Common myeloid progenitor, CD34-positive (primary cell): Measurements from ENCODE around the gene TENT4A.

Experiments
- CTCF ChIA-PET: fragments of 350-600 bp; sonication (Branson Sonifier 250); formaldehyde crosslinking; loops from one replicate; lab custom pipeline; 2021; ENCODE audit warnings: antibody characterized with exemption; lab: Charles Lee
- POLR2A ChIA-PET: fragments of 350-600 bp; sonication (Branson Sonifier 250); formaldehyde crosslinking; loops from one replicate; lab custom pipeline; 2021; ENCODE audit warnings: antibody characterized with exemption; lab: Charles Lee
- DNase-seq, 3 donors: peaks; one replicate each; pipeline versions ENCODE4 v3.0.0 to v3.0.0-alpha.2; 2013
- H3K27ac ChIP-seq, 2 experiments: 1 replicate in 1 of 2; 2 replicates in 1 of 2; pipeline ENCODE4 v1.7.0; 2013; ENCODE audit warnings: inconsistent platforms in 2 of 2, low read length in 2 of 2, mild to moderate bottlenecking in 2 of 2, low read depth in 1 of 2, moderate library complexity in 1 of 2; ENCODE audit not compliant: severe bottlenecking in 2 of 2, insufficient read depth in 1 of 2, poor library complexity in 1 of 2
- H3K27me3 ChIP-seq, 5 experiments: replicated peaks in 2 of 5; 1 replicate in 3 of 5; 2 replicates in 2 of 5; pipeline versions ENCODE4 v1.6.1 to v1.7.0; 2013; ENCODE audit warnings: low read length in 4 of 5, mild to moderate bottlenecking in 2 of 5, moderate library complexity in 2 of 5, inconsistent platforms in 1 of 5; ENCODE audit not compliant: insufficient read depth in 5 of 5, control insufficient read depth in 4 of 5
- H3K36me3 ChIP-seq, 4 experiments: 1 replicate in 2 of 4; 2 replicates in 2 of 4; pipeline versions ENCODE4 v1.6.1 to v1.7.0; 2013; ENCODE audit warnings: low read length in 3 of 4, control low read depth in 1 of 4, mild to moderate bottlenecking in 1 of 4; ENCODE audit not compliant: control insufficient read depth in 4 of 4, insufficient read depth in 4 of 4
- H3K4me1 ChIP-seq, 4 experiments: 1 replicate in 3 of 4; 2 replicates in 1 of 4; pipeline versions ENCODE4 v1.6.1 to v1.7.1; 2013; ENCODE audit warnings: low read length in 3 of 4, mild to moderate bottlenecking in 3 of 4, control low read depth in 1 of 4, inconsistent platforms in 1 of 4, moderate library complexity in 1 of 4; ENCODE audit not compliant: control insufficient read depth in 4 of 4, insufficient read depth in 4 of 4; ENCODE audit errors: control extremely low read depth in 1 of 4
- H3K4me3 ChIP-seq, 7 experiments: 1 replicate in 4 of 7; 2 replicates in 3 of 7; pipeline versions ENCODE4 v1.5.1 to v1.7.0; 2013; ENCODE audit warnings: mild to moderate bottlenecking in 7 of 7, low read length in 6 of 7, moderate library complexity in 6 of 7, inconsistent platforms in 2 of 7, low read depth in 2 of 7, control low read depth in 1 of 7; ENCODE audit not compliant: insufficient read depth in 4 of 7, control insufficient read depth in 1 of 7; ENCODE audit errors: extremely low read depth in 1 of 7
- H3K9me3 ChIP-seq, 5 experiments: 1 replicate in 4 of 5; 2 replicates in 1 of 5; pipeline versions ENCODE4 v1.6.1 to v1.7.1; 2013; ENCODE audit warnings: low read length in 4 of 5, mild to moderate bottlenecking in 2 of 5, inconsistent platforms in 1 of 5, low read depth in 1 of 5, moderate library complexity in 1 of 5; ENCODE audit not compliant: control insufficient read depth in 4 of 5, insufficient read depth in 2 of 5; ENCODE audit errors: control extremely low read depth in 1 of 5
- WGBS: methylation state at CpG from one replicate; pipeline ENCODE4 v1.1.5; 2013; ENCODE audit not compliant: insufficient coverage; 5-methylcytosine and 5-hydroxymethylcytosine counted together

TENT4A gene

DNA sequence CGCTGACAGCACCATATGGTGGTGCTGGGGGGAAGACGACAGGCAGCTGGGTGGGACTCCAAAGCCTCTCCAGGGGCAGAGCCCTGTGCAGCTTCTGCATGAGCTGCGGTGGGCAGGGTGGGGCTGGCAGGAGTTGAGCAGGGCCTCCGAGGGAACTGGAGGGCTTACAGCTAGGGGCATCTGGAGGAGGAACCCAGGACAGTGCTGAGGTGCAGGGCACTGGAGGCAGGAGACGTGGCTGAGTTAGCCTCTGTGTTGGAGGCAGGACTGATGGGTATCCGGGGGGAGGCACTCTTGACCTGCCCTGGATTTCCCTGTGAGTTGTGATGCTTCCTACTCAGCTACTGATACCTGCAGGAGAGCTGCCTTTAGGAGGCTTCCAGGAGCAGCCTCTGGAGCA is 45.0 kb downstream of the TENT4A start:
- Histone ChIP-seq H3K9me3 (peaks cover 0 to 2% (median 0%) of the 10 kb centered on the region in 5 experiments), H3K27ac (no peak overlapping the region), H3K27me3 (no peaks in the 10 kb centered on the region), H3K4me3 (no peak overlapping the region), H3K4me1 (no peaks in the 10 kb centered on the region), H3K36me3 (peaks cover 3 to 49% (median 36%) of the 10 kb centered on the region in 4 experiments)
- no peak for DNase-seq
- 98% methylated on average over 4 of the region's 6 CpGs for WGBS
- ChIA-PET CTCF (interaction anchor here (1.2 to 1.4 kb wide), 3 partner anchors 26 to 839 kb away, joined by 3 read pairs; no protein-coding TSS in a partner anchor), POLR2A (interaction anchor here (0.6 kb wide), 1 partner anchor 1719 kb away, joined by 3 read pairs; no protein-coding TSS in a partner anchor)

DNA sequence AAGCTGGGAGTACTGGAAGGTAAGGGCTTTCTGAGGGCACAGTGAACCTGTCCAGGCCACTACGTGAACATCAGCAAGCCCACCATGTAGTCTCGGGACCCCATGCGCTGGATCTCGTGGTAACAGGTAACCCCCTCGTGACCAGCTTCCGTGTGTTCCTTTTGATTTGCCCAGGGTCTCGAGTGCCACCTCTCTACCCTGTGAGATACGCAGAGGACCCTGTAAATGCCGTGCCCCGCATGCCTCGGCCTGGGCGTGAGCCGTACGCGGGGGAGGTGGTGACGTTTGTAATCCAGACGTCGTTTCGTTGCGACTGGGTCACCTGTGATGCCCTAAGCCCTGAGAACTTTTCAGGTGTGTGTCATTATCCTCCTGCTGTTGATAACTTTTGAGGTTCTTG is 45.5 kb downstream of the TENT4A start:
- H3K4me3 ChIP-seq, result no peak overlapping the region
- ChIA-PET POLR2A (interaction anchor here (0.6 kb wide), 1 partner anchor 1719 kb away, joined by 3 read pairs; no protein-coding TSS in a partner anchor), CTCF (interaction anchor here (1.2 to 1.4 kb wide), 3 partner anchors 27 to 838 kb away, joined by 3 read pairs; no protein-coding TSS in a partner anchor)
- H3K9me3 ChIP-seq, result peaks cover 0 to 2% (median 0%) of the 10 kb centered on the region in 5 experiments
- no peaks in the 10 kb centered on the region for H3K27me3 ChIP-seq
- DNase-seq, result no peak
- no peaks in the 10 kb centered on the region for H3K4me1 ChIP-seq
- H3K27ac ChIP-seq, result no peak overlapping the region
- peaks cover 0 to 44% (median 32%) of the 10 kb centered on the region in 4 experiments for H3K36me3 ChIP-seq
- WGBS, result 93% methylated on average over 20 of the region's 20 CpGs

DNA sequence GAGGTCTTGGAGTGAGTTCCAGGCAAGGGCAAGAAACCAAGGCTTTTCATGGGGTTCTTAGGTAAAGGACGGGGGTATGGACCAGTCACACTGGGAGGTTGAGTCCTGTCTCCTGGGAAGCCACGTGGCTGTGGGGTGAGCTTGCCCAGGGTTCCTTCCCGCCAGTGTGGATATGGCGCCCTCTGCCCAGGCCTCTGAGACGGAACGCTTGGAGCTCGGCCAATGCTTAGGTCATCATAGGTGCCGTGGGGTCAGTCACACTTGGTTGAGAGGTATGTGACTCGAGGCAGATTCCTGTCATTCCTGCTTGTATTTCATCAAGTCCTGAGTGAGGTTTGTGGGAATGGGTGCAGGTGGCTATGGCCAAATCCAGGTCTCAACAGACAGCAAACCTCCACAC is 46.2 kb downstream of the TENT4A start:
- Histone ChIP-seq H3K4me1 (no peaks in the 10 kb centered on the region), H3K27ac (no peak overlapping the region), H3K36me3 (peaks cover 0 to 38% (median 25%) of the 10 kb centered on the region in 4 experiments), H3K4me3 (no peak overlapping the region), H3K9me3 (peaks cover 0 to 2% (median 0%) of the 10 kb centered on the region in 5 experiments), H3K27me3 (no peaks in the 10 kb centered on the region)
- ChIA-PET POLR2A (no interaction called here), CTCF (no interaction called here)
- DNase-seq, result no peak
- WGBS, result 84% methylated on average over 9 of the region's 9 CpGs

DNA sequence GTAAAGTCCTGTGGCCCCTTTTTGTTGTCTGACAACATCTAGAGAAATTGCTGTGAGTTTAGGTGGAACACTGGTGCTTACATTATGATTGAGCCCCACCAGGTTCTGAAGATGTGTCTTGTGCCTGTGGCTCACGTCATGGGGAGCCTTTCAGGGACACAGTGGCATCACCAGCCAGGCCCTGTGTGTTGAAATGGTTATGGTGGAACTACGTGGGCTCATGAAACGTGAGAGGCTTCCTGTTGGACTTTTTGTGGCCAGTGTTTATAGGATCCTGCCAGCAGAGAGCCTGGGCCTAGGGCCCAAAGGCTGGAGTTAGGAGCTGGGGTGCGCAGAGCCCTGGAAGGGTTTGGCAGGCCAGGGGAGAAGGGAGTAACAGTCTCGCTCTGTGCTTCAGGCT is 46.8 kb downstream of the TENT4A start:
- no peaks in the 10 kb centered on the region for H3K4me1 ChIP-seq
- peaks cover 0 to 32% (median 21%) of the 10 kb centered on the region in 4 experiments for H3K36me3 ChIP-seq
- DNase-seq, result no peak
- WGBS, result 71% methylated on average over 5 of the region's 5 CpGs
- H3K9me3 ChIP-seq, result peaks cover 0 to 2% (median 0%) of the 10 kb centered on the region in 5 experiments
- H3K27me3 ChIP-seq, result no peaks in the 10 kb centered on the region
- POLR2A ChIA-PET, result no interaction called here
- CTCF ChIA-PET, result no interaction called here
- H3K4me3 ChIP-seq, result no peak overlapping the region
- no peak overlapping the region for H3K27ac ChIP-seq

DNA sequence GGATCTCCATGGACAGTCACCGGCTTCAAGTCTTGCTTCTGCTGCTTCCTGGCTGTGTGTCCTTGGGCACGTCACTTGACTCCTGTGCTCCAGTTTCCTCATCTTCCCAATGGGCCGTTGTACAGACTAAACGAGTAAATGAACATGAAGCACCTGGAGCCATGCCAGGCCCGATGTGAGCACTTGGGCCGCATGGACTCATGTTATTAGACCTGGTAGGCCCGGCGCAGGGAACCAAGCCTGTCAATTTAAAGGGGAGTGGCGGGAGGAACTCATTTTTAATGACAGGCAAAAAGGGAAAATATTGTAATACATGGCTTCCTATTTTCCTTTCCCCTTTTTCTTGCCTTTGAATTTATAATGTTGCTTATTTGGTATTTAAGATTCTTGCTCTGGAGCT is 47.5 kb downstream of the TENT4A start:
- 95% methylated on average over 6 of the region's 9 CpGs for WGBS
- no peak overlapping the region for H3K4me3 ChIP-seq
- H3K9me3 ChIP-seq, result peaks cover 0 to 2% (median 0%) of the 10 kb centered on the region in 5 experiments
- CTCF ChIA-PET, result interaction anchor here (2.2 kb wide), 1 partner anchor 10 kb away, joined by 7 read pairs; no protein-coding TSS in a partner anchor
- H3K4me1 ChIP-seq, result peaks cover 0 to 5% (median 3%) of the 10 kb centered on the region in 4 experiments
- DNase-seq, result no peak
- H3K27ac ChIP-seq, result no peak overlapping the region
- POLR2A ChIA-PET, result no interaction called here
- H3K36me3 ChIP-seq, result peaks cover 0 to 25% (median 15%) of the 10 kb centered on the region in 4 experiments
- H3K27me3 ChIP-seq, result no peaks in the 10 kb centered on the region

DNA sequence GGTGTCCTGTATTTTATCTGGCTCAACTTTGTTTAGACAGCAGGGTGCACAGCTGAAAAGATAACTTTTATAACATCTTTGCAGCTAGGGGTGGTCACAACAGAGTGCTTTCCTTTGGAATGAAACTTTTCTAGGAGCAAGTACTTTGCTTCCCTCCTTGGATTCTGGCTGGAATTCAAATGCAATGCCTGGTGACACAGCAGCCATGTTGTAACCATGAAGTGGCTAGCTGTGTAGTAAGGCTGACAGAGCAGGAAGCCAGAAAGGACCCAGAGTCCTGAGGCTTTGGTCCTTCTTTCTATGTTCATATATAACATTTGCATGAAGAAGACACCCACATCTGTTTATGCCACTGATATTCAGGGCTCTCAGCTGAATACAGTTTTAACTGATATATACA is 48.1 kb downstream of the TENT4A start:
- Histone ChIP-seq H3K4me1 (peaks cover 5 to 11% (median 10%) of the 10 kb centered on the region in 4 experiments), H3K9me3 (peaks cover 0 to 2% (median 0%) of the 10 kb centered on the region in 5 experiments), H3K4me3 (no peak overlapping the region), H3K36me3 (peaks cover 0 to 20% (median 9%) of the 10 kb centered on the region in 4 experiments), H3K27me3 (no peaks in the 10 kb centered on the region), H3K27ac (no peak overlapping the region)
- no peak for DNase-seq
- POLR2A ChIA-PET, result interaction anchor here (0.6 kb wide), 1 partner anchor 175 kb away, joined by 3 read pairs; no protein-coding TSS in a partner anchor
- CTCF ChIA-PET, result interaction anchor here (1.3 to 2.2 kb wide), 3 partner anchors 8 to 12 kb away, joined by 4 to 7 read pairs (median 5); no protein-coding TSS in a partner anchor

DNA sequence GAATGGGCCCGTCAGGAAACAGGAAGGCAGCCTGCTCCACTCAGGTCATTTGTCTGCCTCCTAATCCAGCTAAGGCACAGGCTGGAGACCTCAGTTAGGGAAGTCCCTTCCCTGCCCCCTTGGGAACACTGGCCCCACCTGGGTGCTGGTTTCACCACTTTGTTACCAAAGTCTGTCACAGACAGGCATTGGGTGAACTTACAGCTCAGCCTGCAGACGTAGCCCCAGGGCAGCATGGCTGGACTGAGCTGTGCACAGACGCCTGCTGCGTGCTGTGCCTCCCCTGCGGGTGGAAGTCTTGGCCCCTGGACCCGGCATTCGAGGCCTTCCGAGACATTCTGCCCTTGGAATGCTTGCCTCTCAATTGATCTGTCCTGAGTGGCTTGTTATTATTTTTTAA is 48.9 kb downstream of the TENT4A start:
- POLR2A ChIA-PET, result interaction anchor here (0.6 kb wide), 1 partner anchor 176 kb away, joined by 3 read pairs; no protein-coding TSS in a partner anchor
- Histone ChIP-seq H3K4me1 (peaks cover 6 to 18% (median 17%) of the 10 kb centered on the region in 4 experiments), H3K36me3 (peaks cover 0 to 13% (median 6%) of the 10 kb centered on the region in 4 experiments), H3K27ac (no peak overlapping the region), H3K27me3 (no peaks in the 10 kb centered on the region), H3K4me3 (no peak overlapping the region), H3K9me3 (peaks cover 0 to 2% (median 0%) of the 10 kb centered on the region in 5 experiments)
- CTCF ChIA-PET, result interaction anchor here (1.3 to 2.2 kb wide), 4 partner anchors 9 to 13 kb away, joined by 4 to 7 read pairs (median 4); no protein-coding TSS in a partner anchor
- 97% methylated on average over 7 of the region's 8 CpGs for WGBS
- DNase-seq, result no peak
